Urinary bladder (tissue), 4 donors: Measurements from ENCODE around the gene MEG3. TPM values are rescaled to one million over a fixed set of nuclear protein-coding genes. Genes with fewer than 3 reads are reported as not detected.

Experiments
- DNase-seq: peaks from one replicate; pipeline ENCODE4 v3.0.0-alpha.2; 2015; ENCODE audit errors: extremely low spot score
- H3K27ac ChIP-seq: one replicate; pipeline ENCODE4 v1.5.1; 2013; ENCODE audit warnings: low read depth, mild to moderate bottlenecking, moderate library complexity
- H3K36me3 ChIP-seq: one replicate; pipeline ENCODE4 v1.6.1; 2013; ENCODE audit warnings: mild to moderate bottlenecking, moderate library complexity; ENCODE audit not compliant: insufficient read depth
- H3K4me1 ChIP-seq: one replicate; pipeline ENCODE4 v1.6.1; 2013; ENCODE audit warnings: mild to moderate bottlenecking, moderate library complexity; ENCODE audit not compliant: insufficient read depth
- H3K4me3 ChIP-seq: one replicate; pipeline ENCODE4 v1.5.1; 2013; ENCODE audit warnings: low read depth, low read length
- WGBS: extraction: QIAGEN DNeasy Blood & Tissue Kit; methylation state at CpG from one replicate; pipeline ENCODE4 v1.1.7; 2013; 5-methylcytosine and 5-hydroxymethylcytosine counted together
- polyA plus RNA-seq: library from polyadenylated mRNA; stranded (reverse); fragments of 200-250 nt; gene quantifications from one replicate; pipeline ENCODE4 v1.2.3, GENCODE V29; 2013
- total RNA-seq: library from RNA; depleted of rRNA; stranded (reverse); fragments of >200 nt; gene quantifications from one replicate; pipeline ENCODE4 v1.2.3, GENCODE V29; 2014
- donor health status: healthy with polysubstance abuse.
- donor health status: healthy.

Gene MEG3
- total and polyA plus RNA-seq, 2 donors, result 53.0 to 530 TPM

DNA sequence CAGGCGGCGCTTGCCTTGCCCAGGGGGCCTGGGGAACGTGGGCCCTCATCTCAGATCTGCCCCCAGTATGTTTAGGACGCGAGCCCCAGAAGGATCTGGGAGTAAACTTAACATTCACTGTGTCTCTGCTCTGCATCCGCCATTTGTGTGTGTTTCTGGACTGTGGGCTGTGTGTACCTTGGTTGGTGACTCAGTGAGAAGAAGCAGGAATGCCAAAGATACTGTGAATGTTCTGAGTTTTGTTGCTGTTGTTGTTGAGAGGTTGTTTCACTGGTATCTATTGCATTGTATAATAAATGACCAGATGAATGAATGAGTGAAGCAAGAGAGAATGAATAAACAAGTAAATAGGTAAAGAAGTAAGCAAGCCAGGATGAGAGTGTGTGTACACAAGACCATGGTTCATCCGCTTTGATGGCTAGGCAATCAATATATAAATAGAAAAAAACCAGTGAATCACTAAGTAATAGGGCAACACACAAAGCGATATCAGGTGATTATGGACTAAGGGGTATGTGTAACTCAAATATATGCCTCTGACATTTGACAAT lies 20.5 kb downstream of the MEG3 start:
- H3K36me3 ChIP-seq, result no peaks in the 10 kb centered on the region
- no peaks in the 10 kb centered on the region for H3K4me1 ChIP-seq
- DNase-seq, result no peak
- 94% methylated on average over 8 of the region's 8 CpGs for WGBS
- no peak overlapping the region for H3K4me3 ChIP-seq
- H3K27ac ChIP-seq, result no peak overlapping the region

DNA sequence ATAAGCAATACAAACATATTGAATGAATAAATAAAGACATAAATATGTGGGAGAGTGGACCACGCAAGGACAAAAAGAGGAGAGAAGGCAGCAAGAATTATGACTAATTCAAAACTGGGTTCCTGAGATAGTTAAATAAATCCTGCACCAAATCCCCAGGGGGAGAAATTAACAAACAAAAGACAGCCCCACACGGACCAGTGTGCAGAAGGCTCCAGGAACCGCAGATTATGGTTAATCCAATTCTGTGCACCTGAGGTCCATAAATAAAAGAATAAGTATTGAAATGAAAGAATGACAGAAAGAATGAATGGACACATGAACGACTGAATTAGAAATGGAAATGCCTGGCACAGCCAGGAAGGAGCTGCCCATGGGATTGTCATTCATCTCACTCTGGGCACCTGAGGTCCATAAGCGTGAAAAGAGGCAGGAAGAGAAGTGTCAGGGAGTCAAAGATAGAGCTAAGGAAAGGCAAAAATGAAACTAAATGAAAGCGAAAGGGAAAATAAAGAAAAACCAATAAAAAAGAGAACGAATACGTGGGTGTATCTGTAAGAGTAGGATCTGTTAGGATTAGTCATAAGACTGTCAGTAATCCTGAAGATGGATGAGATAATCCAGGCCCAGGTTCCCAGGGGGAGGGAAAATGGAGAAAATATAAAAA lies 23.3 kb downstream of the MEG3 start:
- Histone ChIP-seq H3K4me1 (no peaks in the 10 kb centered on the region), H3K27ac (no peak overlapping the region), H3K36me3 (no peaks in the 10 kb centered on the region), H3K4me3 (no peak overlapping the region)
- WGBS, result 45% methylated on average over 8 of the region's 8 CpGs
- no peak for DNase-seq

DNA sequence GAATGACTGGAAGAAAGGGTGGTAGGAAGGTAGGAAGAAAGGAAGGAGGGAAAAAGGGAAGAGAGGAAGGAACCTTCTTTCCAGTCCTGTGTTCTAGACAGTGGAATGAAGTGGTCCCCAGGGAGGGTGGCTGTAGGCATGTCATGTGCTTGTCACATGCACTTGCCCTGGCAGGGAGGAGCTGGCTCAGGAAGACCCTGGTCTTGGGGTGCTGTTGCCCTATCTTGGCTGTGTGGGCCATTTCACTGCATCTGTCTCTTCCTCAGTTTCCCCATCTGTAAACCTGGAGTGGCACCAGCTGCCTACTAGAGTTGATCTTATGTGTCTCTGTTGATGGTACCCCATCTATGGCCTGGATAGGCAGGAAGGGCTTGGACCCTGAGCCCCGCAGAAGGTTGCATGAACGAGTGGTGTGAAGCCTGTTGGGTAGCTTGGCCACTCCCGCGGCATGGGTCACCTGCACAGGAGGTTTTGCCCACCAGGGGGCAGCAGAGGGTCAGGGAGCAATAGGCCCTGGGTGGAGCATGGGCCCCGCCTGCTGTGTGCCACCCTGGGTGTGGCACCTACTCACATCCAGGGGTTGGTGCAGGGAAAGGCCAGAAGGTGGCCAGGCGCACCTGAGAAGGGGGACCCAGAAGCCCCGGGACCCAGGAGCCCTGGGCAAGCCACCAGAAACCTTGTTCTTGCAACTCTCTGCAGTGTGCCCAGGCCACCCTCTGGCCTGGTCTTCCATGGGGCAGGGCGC lies 25.1 kb downstream of the MEG3 start:
- Histone ChIP-seq H3K27ac (no peak overlapping the region), H3K36me3 (no peaks in the 10 kb centered on the region), H3K4me1 (no peaks in the 10 kb centered on the region), H3K4me3 (no peak overlapping the region)
- no peak for DNase-seq
- WGBS, result 82% methylated on average over 8 of the region's 8 CpGs

DNA sequence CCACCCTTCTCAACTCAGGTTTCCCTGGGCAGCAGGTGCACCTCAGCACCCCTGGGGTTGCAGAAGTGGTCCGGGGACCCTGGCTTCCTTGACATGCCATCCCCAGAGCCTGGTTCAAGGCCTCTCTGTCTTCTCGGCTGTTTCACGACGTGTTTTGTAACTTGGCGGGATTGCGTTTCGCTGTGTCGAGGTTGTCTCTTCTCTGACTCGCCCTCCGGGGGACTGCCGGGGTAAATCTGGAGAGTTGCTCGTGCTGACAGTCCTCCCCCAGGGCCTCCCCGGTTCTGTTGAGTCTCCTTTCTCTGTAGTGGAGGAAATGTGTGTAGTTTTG lies 25.6 kb downstream of the MEG3 start:
- 83% methylated on average over 13 of the region's 13 CpGs for WGBS
- no peaks in the 10 kb centered on the region for H3K4me1 ChIP-seq
- no peak for DNase-seq
- H3K27ac ChIP-seq, result no peak overlapping the region
- no peaks in the 10 kb centered on the region for H3K36me3 ChIP-seq
- H3K4me3 ChIP-seq, result no peak overlapping the region

DNA sequence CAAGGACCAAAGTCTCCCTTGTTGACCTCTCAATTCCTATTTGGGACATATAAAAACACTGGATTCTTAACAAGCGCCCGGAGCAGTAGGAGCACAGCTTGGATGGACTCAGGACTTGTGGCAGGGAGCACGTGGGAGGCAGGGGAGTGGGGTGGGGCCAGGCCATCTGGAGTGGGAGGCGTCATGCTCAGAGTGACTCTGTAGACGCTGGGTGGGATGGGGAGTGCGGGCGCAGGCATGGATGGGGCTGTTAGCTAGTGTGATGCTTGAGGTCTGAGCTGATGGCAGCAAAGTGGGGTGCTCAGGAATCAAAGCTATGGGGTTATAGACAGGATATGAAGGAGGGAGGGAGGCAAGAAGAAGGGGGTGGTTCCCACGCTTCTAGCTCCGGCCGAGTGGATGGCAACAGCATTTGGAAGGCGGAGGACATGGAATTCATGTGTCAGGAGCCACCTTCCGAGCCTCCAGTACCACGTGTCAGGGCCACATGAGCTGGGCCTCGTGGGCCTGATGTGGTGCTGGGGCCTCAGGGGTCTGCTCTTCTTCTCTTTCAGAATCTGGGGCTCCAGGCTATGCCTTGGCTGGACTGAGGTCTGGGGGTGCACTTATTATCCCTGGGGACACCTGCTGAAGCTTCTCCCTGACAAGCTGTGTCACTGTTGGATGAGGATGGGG lies 26.2 kb downstream of the MEG3 start:
- DNase-seq, result no peak
- 74% methylated on average over 14 of the region's 14 CpGs for WGBS
- no peak overlapping the region for H3K27ac ChIP-seq
- H3K4me1 ChIP-seq, result no peaks in the 10 kb centered on the region
- no peaks in the 10 kb centered on the region for H3K36me3 ChIP-seq
- no peak overlapping the region for H3K4me3 ChIP-seq

DNA sequence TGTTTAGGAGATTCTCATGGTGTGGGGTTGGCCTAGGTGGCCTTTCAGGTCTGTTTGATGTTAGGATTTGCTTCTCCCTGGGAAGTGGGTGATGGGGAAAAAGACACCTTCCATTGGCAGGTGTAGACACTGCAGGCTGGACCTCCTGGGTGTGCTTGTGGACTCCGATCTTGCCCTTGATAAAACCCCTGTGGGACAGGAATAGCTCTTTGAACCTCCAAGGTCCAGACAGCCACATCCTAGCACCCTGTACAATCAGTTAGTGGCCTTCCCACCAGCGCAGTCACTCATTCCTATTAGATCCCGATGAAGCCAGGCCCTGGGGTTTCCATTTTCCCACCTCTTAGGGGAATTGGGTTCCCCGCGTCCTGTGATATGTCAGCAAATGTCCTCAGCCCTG lies 28.5 kb downstream of the MEG3 start:
- Histone ChIP-seq H3K4me1 (no peaks in the 10 kb centered on the region), H3K27ac (no peak overlapping the region), H3K4me3 (no peak overlapping the region), H3K36me3 (no peaks in the 10 kb centered on the region)
- no peak for DNase-seq
- 94% methylated on average over 5 of the region's 5 CpGs for WGBS

DNA sequence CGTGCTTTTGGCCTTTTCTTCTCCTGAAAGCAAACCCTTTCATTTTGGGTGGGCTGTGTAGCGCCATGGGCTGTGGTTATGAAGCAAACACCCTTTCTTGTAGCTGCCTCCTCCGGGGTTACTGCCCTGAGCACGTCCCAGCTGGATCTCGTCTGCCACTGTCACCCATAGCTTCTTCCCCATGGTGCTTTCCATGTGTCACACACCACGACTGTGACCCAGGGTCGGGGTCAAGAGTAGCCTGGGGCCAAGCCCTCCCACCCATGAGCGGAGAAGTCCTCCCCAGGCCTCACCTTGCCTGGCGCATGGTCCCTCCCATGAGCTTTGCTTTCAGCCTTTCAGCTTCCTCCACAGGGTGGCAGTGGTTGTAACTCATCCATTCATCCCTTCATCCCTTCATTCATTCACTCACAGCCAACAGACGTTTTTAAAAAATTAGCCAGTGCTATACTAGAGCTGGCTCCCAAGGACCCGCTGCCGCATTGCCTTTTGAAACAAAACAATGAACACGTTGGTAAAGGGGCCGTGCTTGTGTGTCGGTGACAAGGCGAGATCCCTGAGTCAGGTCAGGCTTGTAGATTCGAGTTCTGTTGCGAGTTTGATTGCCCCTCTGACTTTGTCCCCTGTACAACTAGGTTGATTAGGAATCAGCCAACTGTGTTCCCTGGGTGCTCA lies 29.5 kb downstream of the MEG3 start:
- H3K4me3 ChIP-seq, result no peak overlapping the region
- 85% methylated on average over 18 of the region's 18 CpGs for WGBS
- no peak for DNase-seq

DNA sequence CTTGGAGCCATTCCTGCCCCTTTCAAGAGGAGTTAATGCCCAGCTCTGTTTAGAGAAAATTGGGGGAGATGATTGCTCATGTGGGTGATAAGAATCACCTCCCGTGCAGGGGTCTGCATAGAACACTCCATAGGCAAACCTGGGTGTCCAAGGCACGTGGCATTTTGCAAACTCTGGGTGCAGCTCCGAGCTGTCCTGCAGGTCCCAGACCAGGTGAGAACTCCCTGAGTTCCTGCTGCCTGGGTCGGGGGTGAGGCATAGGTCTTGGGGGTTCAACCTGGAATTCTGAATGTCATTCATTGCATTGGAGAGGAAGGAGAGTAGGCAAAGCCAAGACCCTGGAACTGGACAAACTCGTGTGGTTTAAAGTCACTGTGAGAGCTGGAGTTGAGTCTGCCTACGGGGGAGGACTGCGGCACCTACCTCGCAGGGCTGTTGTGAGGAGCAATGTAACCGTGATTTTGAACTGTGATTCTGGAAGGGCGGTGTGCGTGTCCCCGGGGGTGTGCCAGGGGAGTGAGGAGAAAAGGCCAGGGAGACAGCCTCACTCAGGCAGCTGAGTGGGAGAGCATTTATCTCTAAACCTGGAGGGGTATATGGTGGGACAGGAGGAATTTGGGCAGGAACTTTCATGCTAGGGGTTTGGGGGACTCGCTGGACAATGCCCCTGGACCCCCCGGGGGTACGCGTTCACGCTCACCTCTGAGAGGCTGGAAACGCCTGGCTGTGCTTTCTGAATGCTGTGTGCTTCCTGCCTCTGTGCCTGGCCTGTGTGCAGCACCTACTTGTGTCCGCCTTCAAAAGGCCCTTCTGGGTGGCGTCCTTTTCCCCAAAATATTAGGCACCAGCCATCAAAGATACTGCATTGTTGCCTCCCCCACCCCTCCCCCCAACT lies 30.4 kb downstream of the MEG3 start:
- H3K4me3 ChIP-seq, result no peak overlapping the region
- H3K27ac ChIP-seq, result no peak overlapping the region
- H3K36me3 ChIP-seq, result no peaks in the 10 kb centered on the region
- no peaks in the 10 kb centered on the region for H3K4me1 ChIP-seq
- DNase-seq, result no peak
- WGBS, result 87% methylated on average over 20 of the region's 20 CpGs

More for the DNA sequence above, 29.5 kb downstream of the MEG3 start:
- H3K27ac ChIP-seq, result no peak overlapping the region
- H3K36me3 ChIP-seq, result no peaks in the 10 kb centered on the region
- no peaks in the 10 kb centered on the region for H3K4me1 ChIP-seq

DNA sequence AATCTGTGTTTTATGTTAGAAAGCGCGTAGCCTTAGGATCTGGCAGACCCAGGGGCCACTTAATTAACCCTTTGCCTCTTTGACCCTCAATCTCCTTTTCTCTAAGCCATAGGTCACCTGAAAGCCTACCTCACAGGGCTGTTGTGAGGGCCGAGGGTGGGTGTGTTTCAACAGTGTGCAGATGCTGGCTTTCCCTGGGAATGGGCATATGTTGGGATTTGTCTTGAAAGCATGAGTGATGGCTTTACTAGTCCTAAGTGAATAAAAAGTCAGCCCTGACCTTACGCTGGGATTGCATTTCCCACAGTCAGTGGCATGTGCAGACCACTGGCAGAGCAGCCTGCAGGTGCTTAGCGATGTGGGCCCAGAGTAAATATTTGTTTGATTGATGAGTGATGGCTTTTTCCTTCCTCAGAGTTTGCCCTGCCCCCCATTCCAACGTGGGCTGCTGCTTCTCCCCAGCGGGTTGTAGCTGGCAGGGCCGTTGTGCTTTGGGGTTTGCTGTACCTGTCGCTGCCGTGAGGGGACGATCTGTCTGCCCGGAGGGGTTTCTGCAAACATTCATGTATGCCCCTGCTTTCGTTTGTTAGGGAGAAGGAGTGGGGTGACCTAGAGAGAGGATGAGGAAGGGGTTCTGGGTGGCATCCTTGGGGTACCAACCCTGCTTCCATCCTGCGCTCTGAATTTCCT lies 31.5 kb downstream of the MEG3 start:
- no peak overlapping the region for H3K4me3 ChIP-seq
- no peak overlapping the region for H3K27ac ChIP-seq
- no peaks in the 10 kb centered on the region for H3K4me1 ChIP-seq
- no peak for DNase-seq
- H3K36me3 ChIP-seq, result no peaks in the 10 kb centered on the region
- 78% methylated on average over 14 of the region's 14 CpGs for WGBS

DNA sequence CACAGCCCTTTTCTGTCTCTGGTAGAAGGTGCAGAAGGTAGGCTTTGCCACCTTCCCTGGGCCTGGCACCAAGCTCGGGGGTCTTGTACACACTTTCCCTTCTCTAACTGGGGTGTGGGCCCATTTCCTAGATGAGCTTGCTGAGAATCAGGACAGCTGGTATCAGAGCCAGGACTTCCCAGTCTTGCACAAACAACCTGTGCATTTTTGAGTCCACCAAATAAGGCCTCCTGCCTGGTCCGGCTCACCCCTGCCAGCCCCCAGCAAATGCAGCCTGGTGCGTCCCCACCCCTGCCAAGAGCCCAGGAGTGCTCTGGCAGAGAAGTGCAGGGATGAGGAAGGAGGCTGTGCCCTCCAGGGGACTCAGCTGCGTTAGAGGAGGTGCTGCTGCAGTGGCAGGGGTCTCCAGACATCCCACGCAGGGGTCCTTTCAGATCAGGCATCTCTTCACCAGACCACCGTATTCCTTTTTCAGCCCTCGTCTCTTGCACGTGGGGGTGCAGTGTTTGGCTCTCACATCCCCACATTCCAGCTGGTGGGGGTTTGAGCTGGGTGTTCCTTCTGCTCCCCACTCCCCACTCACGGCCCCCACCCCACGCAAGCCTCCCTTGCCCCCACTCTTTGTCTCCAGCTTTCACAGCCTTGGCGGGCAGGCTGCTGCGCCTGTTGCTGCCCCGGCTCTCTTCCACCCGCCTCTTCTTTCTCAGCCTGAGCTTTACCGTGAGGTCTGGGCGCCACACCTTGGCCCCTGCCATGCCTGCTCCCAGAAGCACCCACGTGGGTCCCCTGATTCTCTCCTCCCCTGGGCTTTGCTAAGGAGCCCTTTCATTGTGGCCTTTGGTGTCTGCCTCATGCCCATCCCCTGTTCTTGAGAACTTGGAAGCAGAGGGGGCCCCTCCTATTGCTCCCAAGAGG lies 32.3 kb downstream of the MEG3 start:
- H3K4me1 ChIP-seq, result no peaks in the 10 kb centered on the region
- H3K4me3 ChIP-seq, result no peak overlapping the region
- H3K36me3 ChIP-seq, result no peaks in the 10 kb centered on the region
- WGBS, result 77% methylated on average over 17 of the region's 17 CpGs
- no peak for DNase-seq
- H3K27ac ChIP-seq, result no peak overlapping the region

DNA sequence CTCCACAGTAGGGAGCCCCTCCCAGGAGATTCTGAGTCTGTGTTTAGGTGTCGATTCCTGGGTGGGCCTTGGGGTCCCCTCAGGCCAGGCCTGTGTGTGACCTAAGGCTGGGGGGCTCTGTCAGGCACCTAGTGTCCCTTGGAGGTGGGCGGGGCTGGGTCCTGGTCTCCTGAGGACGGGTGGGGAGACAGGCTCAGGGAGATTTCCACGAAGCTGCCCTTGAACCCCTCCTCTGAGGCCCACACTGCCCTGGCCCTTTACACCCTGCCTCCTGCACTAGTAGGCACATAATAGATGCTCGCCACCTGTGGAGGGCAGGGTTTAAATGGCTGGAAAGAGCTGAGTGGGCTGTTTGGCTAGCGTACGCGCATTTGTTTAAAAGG lies 32.9 kb downstream of the MEG3 start:
- DNase-seq, result no peak
- Histone ChIP-seq H3K36me3 (no peaks in the 10 kb centered on the region), H3K4me3 (no peak overlapping the region), H3K27ac (no peak overlapping the region), H3K4me1 (no peaks in the 10 kb centered on the region)
- WGBS, result 69% methylated on average over 8 of the region's 8 CpGs

DNA sequence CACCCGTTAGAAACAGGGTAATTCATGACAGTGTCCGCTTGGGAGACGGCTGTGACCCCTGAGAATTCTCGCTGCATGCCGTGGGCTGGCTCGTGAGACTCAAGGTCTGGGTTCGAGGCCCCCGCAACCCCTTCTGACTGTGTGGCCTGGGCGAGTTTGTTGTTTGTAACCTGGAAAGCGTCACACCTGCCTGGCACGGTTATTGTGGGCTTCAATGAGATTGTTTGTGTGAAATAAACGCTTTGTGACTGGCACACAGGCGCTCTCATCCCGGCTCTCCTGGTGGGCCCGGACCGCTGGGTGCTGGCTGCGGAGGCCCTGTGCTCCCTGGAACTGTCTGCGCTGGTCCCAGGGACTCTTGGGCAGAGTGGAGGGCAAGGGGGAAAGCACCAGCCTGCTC lies 33.9 kb downstream of the MEG3 start:
- no peak for DNase-seq
- H3K4me1 ChIP-seq, result no peaks in the 10 kb centered on the region
- no peaks in the 10 kb centered on the region for H3K36me3 ChIP-seq
- H3K4me3 ChIP-seq, result no peak overlapping the region
- 90% methylated on average over 18 of the region's 18 CpGs for WGBS
- no peak overlapping the region for H3K27ac ChIP-seq
